ENCODE results near the gene BEST2.
"Not testable (repeated sequence)": the region's sequence is repeated elsewhere in the genome, so short reads cannot be mapped to it uniquely, and the experiment has no call there.

Gene BEST2

DNA sequence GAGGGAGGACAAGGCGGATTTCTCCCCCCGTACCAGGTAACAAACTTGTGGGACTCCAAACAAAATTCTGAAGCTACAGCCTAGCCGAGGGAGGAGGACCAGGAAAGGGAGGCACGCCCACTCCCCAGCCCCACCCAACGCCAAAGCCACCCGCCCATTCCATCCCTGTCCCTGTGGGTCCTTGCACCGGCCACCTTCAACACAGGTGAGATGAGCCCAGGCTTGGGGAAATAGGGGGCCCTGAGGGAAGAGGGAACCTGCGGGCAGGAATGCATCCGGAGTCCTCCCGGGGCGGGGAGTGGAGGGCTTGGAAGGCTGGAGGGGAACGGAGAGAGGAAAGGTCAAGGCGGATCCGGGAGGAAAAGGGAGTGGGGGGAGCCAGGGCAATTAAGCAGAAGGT lies at the start of gene BEST2:
TSS of gene BEST2 (plus strand) at position 157 of the 400 bp plus-strand sequence. CDS start 802 bp downstream, outside the sequence.
- DNase-seq, result no peak

DNA sequence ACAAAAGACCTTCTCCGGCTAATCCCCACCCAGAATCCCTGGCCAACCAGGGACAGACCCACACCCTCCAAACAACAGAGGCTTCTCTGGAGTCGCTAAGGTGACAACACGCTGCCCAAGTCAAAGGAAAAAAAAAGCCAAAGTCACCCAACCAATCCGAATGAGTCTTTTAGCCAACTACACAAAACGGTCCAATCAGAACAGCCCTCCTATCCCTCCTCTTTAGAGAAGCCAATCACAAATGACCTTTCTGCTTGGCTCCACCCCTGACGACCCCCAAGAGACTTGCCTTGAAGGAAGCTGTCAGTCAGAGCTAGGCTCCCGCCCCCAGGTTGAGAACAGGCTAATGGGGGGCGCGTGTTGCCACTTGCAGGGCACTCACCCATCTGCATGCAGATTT lies 48.5 kb upstream of the BEST2 start:
- peak; percentile 9 to 58 for DNase-seq

DNA sequence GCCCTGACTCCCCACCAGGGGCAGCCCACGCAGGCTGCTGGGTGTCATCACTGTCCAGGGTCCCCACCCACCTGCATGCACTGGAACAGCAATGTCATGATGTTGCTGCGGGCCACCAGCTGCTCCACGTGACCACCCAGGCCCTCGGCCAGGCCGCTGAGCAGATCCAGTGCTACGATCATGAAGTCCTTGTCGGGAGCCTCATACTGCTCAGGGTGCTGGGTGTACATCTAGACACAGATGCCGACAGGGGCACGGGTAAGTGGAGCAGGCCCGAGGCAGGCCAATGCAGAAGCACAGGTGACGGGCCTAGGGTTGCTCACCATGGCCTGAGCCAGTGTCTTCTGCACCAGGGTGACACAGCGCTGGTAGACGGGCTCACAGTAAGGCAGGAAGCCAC lies 46.4 kb upstream of the BEST2 start:
- no peak for DNase-seq

DNA sequence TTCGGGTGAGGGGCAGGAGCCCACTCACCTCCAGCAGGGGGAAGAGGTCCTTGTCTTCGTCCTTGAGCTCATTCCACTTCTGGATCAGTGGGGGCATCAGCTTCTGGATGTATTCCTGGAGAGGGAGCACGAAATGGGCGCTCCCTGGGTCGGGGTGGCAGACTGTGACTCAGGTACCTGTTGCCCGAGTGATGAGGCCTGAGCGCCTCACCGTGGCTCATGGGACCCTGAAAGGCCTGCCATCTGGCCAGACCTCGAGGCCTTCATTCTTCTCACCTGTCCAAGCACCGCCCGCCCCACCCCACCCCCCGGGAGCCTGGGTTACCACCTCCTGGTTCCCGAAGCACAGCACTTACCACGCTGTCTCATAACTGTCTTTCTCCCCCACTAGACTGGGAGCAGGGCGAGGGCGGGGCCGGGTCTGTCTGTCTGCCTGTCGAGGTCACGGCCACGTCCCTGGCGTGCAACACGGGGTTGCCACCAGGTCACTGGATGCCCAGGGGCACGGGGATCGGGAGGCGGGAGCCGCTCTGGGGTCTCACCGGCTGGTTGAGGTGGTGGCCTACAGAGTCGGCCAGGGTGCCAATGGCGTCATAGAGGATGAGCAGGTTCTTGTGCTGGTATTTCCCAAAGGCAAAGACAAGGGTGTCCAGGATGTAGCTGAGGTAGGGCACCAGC lies 45.8 kb upstream of the BEST2 start:
- DNase-seq, result no peak

DNA sequence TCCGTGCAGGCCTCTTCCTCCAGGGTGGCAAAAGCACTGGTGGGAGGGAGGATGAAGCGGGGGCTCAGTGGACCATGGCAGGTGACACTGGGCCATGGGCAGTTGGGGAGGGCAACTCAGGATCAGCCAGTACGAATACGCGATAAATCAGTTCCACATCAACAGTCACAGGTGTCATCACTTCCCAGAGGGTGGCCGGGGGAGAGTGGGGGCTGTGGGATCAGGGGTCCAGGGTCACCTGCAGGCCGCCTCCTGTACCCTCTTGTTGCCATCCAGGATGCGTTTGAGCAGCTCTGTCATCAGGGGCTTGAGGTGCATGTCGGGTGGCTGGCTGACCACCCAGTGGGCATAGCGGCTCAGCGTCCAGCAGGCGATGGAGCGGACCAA lies 45.3 kb upstream of the BEST2 start:
- DNase-seq, result no peak

DNA sequence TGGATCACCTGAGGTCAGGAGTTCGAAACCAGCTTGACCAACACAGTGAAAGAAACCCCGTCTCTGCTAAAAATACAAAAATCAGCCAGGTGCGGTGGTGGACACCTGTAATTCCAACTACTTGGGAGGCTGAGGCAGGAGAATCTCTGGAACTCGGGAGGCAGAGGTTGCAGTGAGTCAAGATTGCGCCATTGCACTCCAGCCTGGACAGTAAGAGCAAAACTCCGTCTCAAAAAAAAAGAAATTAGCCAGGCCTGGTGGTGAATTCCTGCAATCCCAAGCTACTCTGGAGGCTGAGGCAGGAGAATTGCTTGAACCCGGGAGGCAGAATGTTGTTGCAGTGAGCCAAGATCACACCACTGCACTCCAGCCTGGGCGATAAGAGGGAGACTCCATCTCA lies 43.0 kb upstream of the BEST2 start:
- DNase-seq, result no peak

DNA sequence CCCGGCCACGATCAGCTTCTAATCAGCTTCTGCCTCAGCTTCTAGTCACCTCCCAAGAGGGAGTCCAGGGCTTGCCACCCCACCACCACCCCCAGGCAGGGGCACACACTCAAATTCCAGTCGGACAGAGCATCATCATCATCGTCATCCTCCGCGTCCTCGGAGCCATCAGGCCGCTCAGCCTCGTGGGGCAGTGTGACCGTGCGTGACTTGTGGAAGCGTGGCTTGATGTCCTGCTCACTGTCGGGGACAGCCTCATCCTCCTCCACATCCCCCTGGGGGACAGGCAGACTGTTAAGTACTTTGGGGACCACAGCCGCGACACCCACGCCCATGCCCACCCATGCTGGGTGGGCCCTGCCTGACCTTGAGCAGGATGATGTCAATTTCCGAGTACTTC lies 40.4 kb upstream of the BEST2 start:
- DNase-seq, result no peak

DNA sequence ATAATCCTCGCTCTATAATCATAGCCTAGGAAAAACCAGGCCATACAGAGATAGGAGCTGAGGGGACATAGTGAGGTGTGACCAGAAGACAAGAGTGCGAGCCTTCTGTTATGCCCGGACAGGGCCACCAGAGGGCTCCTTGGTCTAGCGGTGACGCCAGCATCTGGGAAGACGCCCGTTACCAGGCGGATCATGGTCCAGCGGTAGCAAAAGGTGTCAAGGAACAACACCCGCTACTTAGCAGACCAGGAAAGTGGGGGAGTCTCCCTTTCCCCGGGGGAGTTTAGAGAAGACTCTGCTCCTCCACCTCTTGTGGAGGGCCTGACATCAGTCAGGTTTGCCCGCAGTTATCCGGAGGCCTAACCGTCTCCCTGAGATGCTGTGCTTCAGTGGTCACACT lies 39.5 kb upstream of the BEST2 start:
- not testable (repeated sequence) for DNase-seq

DNA sequence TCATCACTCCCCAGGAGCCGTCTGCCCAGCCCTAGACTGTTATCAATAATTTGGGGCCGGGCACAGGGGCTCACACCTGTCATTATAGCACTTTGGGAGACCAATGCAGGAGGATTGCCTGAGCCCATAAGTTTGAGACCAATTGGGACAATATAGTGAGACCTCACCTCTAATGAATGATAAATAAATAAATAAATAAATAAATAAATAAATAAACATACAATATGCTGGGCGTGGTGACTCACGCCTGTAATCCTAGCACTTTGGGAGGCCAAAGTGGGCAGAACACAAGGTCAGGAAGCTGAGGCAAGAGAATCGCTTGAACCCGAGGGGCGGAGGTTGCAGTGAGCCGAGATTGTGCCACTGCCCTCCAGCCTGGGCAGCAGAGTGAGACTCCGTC lies 38.3 kb upstream of the BEST2 start:
- not testable (repeated sequence) for DNase-seq

DNA sequence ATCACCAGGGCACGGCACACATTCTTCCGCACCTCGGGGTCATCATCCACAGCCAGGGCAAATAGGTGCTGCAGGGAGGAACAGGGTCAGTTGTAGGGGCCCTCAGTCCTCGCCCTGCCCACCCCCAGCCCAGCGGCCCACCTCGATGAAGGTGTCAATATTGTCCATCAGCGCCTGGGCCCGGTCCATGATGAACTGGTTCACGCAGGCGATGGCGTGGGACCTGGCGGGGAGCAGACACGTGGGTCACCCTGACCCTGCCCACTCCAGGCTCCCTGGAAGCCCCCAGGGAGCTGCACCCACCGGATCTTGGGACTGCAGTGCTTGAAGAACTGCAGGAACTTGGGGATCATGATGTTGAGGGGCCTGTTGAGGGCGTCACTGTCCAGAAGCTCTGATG lies 36.5 kb upstream of the BEST2 start:
- no peak for DNase-seq

DNA sequence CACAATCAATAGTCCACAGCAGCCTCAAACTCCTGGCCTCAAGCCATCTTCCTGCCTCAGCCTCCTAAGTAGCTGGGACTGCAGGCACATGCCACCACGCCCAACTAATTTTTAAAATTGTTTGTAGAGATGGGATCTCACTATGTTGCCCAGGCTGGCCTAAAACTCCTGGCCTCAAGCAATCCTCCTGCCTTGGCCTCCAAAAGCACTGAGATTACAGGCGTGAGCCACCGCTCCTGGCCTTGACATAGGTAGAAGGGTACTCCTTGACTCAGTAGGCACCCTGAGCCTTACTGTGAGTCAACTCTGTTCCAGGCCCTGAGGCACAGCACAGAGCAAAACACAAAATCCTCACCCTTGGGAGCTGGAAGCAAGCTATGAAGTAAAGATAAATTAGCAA lies 35.7 kb upstream of the BEST2 start:
- DNase-seq, result no peak

DNA sequence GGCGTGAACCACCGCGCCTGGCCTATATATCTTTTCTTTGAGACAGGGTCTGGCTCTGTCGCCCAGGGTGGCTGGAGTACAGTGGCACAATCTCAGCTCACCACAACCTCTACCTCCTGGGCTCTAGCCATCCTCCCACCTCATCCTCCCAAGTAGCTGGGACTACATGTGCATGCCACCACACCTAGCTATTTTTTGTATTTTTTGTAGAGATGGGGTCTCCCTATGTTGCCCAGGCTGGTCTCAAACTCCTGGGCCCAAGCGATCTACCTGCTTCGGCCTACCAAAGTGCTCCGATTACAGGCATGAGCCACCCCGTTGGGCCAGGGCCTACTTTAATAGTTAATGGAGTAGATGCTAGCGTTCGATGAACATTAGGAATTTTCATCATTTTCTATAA lies 31.3 kb upstream of the BEST2 start:
- DNase-seq, result no peak

DNA sequence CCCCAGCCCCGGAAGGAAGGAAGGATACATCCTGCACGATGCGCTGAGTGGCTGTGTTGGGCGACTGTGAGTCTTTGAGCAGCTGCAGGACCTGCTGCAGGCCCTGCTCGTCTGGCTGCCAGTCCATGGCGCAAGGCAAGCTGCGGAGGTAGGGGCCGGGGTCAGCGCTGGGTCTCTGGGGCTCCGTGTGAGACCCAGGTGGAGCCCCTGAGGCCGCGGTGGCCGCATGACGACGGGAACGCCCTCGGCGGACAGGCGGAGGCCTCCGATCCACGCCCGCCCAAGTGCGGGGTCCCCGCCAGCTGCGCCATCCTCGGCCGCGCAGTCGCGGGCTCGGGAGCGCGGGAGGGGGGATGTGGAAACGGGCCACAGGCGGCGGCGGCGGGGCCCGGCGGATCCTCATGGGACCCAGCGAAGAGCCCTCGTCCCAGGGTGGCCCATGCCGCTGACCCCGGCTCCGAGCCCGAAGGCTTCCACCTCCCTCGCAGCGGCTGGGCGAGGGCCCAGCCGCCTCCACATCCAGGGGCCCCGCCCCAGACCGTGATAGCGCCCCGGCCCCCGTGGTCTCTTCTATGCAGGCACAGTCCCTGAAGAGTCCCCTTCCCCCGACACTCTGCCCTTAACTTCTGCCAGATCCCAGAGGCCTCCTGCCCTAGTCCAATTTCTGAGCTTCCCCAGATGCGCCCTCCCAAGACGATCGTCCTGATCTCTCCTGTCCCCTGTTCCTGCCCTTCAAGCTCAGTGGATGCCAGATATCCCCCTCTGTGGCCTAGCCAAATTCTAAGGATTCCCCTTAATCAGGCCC lies 30.5 kb upstream of the BEST2 start:
- DNase-seq, result peak in 1 of 2 experiments; percentile 17

DNA sequence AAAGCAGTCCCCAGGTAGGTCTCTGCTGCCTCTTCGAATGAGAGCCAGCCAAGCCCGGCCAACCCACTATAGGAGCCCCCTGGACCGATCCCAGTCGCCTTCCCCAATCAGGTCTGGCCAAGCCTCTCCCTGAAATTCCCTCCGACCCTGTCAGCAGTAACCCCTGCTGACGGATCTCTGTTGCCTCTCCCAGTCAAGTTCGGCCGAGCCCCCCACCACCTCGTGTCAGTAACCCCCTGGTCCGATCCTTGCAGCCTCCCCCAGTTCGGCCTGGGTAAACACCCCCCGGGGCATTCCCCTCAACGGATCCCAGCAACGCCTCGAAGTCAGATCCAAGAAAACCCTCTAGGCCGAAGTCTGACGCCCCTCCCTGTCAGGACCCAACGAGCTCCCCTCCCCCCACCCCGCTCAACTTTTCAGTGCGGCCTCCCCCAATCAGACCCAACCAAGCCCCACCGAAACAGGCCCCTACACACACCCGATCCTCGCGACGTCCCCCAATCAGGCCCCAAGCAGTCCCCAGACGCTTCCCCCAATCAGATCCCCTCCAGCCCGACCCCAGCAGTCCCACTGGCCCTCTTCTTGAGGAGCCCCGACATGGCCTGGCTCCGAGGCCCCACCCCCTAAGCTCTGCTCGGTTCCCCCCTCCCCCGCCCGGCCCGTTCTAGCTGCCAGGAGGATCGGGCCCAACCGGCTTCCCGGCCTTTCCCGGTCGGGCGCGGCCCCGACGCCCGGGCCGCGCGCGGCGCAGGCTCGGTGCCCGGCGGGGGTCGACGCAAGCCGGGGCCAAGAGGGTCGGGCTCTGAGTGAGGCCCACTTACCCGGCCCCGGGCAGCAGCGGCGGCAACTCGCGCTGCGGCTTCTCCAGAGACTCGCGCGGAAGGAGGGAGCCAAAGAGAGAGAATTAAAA lies 29.7 kb upstream of the BEST2 start:
- peak in 1 of 2 experiments; percentile 52 for DNase-seq

DNA sequence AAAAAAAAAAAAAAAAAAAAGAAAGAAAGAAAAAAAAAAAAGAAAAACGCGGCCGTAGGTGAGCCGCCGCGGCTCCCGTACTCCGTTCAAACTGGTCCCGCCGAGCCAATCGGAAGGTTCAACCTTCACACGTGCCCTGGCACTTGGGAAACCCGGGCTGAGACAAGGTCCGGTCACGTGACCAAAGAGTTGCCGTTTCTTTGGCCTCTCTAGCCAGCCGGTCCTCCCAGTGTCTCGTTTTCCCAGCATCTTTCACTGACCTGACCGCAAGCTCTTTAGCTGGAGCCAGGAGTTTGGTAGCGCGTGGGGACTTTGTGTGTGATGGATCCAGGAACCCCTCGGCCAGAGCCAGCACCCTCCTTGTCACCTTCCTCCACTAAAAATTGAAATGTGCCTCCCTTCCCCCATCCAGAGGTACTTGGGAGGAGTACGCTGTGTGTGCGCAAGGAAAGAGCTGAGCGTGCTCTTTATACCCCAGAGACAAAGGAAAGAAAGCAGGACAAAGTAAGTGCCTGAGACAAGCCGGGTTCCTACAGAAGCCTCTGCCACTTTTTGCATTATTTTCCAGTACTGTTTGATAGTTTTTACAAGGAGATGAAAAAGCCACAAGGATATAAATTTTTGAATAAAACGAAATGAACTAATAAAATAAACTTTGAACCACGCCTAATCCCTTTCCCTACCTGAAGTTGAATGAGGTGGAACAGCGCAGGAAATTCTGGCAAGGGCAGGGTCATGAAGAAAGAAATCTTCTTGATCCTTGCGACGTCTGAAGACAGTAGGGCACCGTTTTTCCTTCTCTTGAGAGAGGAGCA lies 28.8 kb upstream of the BEST2 start:
- DNase-seq, result peak; percentile 97 to 98

DNA sequence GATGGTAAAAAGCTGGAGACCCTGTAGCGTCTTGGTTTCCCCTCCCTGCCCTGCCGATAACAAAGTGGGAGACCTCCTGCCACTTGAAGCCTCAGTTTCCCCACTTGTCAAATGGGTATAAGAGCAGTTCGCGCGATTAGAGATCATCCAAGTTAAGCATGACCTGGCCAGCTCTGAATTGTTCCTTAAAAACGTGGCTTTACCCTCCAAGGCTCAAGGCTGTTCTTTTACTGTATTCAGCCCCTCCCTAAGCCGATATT lies 28.3 kb upstream of the BEST2 start:
- peak in 1 of 2 experiments; percentile 23 for DNase-seq

DNA sequence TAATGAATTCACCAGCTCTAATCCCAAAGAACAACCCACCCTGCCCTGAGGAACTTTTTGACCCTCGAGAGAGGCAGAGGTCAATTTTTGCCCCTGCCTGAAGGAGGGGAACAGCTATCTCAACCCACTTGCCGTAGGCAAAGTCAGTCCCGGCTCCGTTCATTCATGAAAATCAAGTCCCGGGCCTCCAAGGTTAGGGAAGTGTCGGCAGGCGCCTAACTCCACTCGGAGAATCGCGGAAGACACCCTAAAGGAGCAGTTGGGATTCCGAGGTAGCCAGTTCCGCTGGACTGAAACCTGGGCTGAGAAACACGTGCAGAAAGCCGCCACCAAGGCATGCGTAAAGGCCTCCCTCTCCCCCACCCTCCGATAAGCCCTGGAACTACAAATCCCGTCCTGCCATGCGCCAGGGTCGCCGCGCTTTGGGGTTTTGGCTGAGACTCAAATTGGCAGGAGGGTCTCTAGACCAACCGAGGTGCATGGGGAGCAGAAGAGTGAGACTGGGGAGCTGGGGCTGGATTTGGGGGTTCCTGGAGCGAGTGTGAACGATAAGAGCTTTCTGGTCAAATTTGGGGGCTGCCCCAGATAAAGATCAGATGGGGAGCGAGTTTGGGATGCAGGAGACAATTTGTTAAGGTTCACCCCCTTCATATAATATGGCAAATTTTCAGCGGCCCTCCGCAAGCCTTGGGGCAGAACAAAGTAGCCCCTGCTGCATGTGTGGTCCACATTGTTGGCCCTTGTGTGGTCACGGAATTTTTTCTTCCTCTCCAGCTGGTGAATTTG lies 27.8 kb upstream of the BEST2 start, which contains the start of gene TNPO2:
TSS of gene TNPO2 (minus strand) at position 292 of the 786 bp plus-strand sequence. CDS start 2,955 bp downstream, outside the sequence.
- DNase-seq, result peak in 1 of 2 experiments; percentile 77

DNA sequence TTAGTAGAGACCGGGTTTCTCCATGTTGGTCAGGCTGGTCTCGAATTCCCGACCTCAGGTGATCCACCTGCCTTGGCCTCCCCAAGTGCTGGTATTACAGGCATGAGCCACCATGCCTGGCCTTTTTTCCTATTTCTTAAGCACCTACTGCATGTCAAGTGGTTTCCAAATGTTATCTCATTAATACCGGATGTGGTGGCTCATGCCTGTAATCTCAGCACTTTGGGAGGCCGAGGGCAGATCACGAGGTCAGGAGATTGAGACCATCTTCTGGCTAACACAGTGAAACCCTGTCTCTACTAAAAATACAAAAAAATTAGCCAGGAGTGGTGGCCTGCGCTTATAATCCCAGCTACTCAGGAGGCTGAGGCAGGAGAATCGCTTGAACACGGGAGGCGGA lies 26.0 kb upstream of the BEST2 start:
- not testable (repeated sequence) for DNase-seq

DNA sequence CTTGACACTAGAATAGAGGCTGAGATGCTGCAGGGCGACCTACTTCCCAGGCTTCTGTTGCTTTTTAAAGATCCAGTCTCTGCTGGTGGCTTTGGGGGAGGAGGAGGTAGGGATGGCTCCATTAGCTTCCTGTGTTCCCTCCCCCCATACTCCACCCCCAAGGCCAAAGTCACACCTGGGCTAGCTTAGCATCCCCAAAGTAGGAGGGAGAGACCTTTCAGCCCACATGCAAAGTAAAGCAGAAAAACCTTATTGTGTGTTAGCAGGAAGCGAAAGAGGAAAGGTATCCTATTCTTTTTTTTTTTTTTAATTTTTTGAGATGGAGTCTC lies 24.6 kb upstream of the BEST2 start:
- no peak for DNase-seq

DNA sequence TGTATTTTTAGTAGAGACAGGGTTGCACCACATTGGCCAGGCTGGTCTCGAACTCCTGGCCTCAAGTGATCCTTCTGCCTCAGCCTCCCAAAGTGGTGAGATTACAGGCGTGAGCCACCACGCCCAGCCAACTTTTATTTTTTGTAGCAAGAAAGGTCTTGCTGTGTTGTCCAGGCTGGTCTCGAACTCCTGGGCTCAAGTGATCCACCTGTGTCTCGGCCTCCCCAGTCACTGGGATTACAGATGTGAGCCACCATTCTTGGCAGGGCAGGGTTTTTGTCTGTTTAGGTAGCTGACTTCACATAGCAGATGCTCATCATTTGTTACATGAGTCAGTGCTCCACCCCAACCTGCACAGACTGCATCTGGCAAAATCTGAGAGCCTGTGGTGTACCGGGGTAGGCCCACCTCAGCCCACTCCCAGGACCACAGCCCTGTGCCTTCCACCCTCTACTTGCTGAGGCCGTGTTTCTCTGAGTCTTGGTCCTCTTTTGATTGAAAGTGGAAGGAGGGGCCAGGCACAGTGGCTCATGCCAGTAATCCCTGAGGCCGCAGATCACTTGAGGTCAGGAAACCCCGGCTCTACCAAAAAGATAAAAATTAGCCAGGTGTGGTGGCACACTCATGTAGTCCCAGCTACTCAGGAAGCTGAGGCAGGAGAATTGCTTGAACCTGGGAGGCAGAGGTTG lies 23.7 kb upstream of the BEST2 start:
- DNase-seq, result no peak

DNA sequence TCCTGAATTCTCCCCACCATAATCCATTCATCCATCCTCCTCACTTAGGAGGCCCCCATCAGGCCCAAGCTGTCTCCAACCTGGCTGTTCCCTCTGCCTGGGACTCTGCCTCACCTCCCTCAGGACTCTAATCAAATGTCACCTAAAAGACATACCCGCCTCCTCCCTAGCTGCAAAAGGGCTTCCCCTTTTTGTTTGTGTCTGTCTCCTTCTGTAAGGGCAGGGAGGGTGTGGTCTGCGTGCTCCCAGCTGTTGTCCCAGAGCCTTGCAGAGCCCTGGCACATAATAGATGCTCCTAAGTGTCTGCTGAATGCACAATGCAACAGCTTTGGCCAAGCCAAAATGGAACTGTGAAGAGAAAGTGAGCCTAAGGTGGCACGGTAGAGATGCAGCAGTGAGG lies 21.5 kb upstream of the BEST2 start:
- no peak for DNase-seq
